Endothelial cell (in vitro differentiated cells): Measurements from ENCODE around the gene EBLN1. TPM values are rescaled to one million over a fixed set of nuclear protein-coding genes. Genes with fewer than 3 reads are reported as not detected.

Source experiments
- DNase-seq: peaks from one replicate; pipeline ENCODE4 v3.0.0; 2021; ENCODE audit warnings: low spot score
- H3K27ac Mint-ChIP-seq: one replicate; pipeline ENCODE4 v1.8.0; 2021; ENCODE audit warnings: mixed read lengths, inconsistent platforms; ENCODE audit not compliant: unreplicated experiment
- H3K27me3 Mint-ChIP-seq: one replicate; pipeline ENCODE4 v1.8.0; 2021; ENCODE audit warnings: mild to moderate bottlenecking, moderate library complexity, mixed read lengths, inconsistent platforms; ENCODE audit not compliant: unreplicated experiment
- H3K36me3 Mint-ChIP-seq: one replicate; pipeline ENCODE4 v1.8.0; 2021; ENCODE audit warnings: mild to moderate bottlenecking, low read depth, mixed read lengths, inconsistent platforms; ENCODE audit not compliant: unreplicated experiment
- H3K4me1 Mint-ChIP-seq: one replicate; pipeline ENCODE4 v1.8.0; 2021; ENCODE audit warnings: mild to moderate bottlenecking, mixed read lengths, inconsistent platforms; ENCODE audit not compliant: unreplicated experiment
- H3K4me3 Mint-ChIP-seq: one replicate; pipeline ENCODE4 v1.8.0; 2021; ENCODE audit warnings: mild to moderate bottlenecking, mixed read lengths, inconsistent platforms; ENCODE audit not compliant: unreplicated experiment
- H3K9me3 Mint-ChIP-seq: one replicate; pipeline ENCODE4 v1.8.0; 2021; ENCODE audit warnings: mixed read lengths, inconsistent platforms; ENCODE audit not compliant: unreplicated experiment
- total RNA-seq: library from RNA; stranded (reverse); fragmentation: NEBNext Ultra II Directional; extraction: Animal tissue kit (Norgen Biotek cat#: 25700); gene quantifications from one replicate; pipeline ENCODE4 v1.2.1, GENCODE V29; 2021; ENCODE audit not compliant: unreplicated experiment
- TF ChIP-seq, protein P1 (sequence below): fragments of 200-600 bp; sonication (generic); IDR thresholded peaks from one replicate; pipeline ENCODE4 v1.5.0; 2021; ENCODE audit warnings: antibody characterized with exemption; ENCODE audit not compliant: unreplicated experiment

EBLN1 gene
- total RNA-seq, 1 donor from 2014 or later: not detected

DNA sequence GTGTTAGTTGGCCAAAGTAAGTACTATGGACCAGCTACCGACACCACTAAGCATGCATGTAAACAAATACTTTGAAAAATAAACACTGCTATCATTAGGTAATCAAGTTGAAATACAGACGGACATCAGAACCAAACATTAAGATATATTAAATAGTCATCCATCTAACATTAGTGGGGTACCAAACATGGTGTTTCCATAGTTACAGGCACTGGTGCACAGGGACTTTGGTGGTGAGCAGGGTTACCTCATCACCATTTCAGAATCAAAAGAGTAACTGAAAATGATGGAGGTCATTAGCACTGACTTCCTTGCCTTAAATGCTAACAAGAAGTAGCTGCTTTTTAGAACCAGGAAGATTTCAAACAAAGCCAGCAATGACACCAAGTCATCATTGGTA lies 23.9 kb downstream of the EBLN1 start:
- no peak for DNase-seq
- no peaks in the 10 kb centered on the region for H3K27me3 Mint-ChIP-seq

DNA sequence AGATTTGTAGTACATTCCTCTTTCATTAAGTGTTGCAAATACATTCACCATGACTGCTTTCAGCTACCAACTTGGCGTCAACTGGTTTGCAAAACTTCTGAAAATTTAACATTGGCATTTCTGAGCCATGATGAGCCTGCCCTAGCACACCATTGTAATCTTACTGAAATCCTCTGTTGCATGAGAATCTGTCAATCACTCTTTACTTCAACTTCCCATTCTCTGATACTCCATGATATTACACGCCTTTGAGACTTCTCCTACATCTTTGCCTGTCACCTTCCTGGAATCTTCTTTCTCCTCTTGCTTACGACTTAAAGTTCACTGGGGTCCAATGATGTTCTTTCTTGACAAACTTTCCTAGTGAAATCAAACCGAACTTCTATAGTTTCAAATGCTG lies 32.2 kb downstream of the EBLN1 start:
- Mint-ChIP-seq H3K4me3 (no peak overlapping the region), H3K27me3 (no peaks in the 10 kb centered on the region), H3K4me1 (no peaks in the 10 kb centered on the region), H3K36me3 (no peaks in the 10 kb centered on the region), H3K27ac (no peak overlapping the region), H3K9me3 (no peaks in the 10 kb centered on the region)
- no peak for DNase-seq
- TF ChIP-seq, protein P1, sequence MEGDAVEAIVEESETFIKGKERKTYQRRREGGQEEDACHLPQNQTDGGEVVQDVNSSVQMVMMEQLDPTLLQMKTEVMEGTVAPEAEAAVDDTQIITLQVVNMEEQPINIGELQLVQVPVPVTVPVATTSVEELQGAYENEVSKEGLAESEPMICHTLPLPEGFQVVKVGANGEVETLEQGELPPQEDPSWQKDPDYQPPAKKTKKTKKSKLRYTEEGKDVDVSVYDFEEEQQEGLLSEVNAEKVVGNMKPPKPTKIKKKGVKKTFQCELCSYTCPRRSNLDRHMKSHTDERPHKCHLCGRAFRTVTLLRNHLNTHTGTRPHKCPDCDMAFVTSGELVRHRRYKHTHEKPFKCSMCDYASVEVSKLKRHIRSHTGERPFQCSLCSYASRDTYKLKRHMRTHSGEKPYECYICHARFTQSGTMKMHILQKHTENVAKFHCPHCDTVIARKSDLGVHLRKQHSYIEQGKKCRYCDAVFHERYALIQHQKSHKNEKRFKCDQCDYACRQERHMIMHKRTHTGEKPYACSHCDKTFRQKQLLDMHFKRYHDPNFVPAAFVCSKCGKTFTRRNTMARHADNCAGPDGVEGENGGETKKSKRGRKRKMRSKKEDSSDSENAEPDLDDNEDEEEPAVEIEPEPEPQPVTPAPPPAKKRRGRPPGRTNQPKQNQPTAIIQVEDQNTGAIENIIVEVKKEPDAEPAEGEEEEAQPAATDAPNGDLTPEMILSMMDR: no peak

More for the DNA sequence above, 23.9 kb downstream of the EBLN1 start:
- H3K4me3 Mint-ChIP-seq: no peak overlapping the region
- H3K36me3 Mint-ChIP-seq: no peaks in the 10 kb centered on the region
- no peaks in the 10 kb centered on the region for H3K9me3 Mint-ChIP-seq
- no peaks in the 10 kb centered on the region for H3K4me1 Mint-ChIP-seq
- no peak overlapping the region for H3K27ac Mint-ChIP-seq
- TF ChIP-seq, protein P1: no peak

DNA sequence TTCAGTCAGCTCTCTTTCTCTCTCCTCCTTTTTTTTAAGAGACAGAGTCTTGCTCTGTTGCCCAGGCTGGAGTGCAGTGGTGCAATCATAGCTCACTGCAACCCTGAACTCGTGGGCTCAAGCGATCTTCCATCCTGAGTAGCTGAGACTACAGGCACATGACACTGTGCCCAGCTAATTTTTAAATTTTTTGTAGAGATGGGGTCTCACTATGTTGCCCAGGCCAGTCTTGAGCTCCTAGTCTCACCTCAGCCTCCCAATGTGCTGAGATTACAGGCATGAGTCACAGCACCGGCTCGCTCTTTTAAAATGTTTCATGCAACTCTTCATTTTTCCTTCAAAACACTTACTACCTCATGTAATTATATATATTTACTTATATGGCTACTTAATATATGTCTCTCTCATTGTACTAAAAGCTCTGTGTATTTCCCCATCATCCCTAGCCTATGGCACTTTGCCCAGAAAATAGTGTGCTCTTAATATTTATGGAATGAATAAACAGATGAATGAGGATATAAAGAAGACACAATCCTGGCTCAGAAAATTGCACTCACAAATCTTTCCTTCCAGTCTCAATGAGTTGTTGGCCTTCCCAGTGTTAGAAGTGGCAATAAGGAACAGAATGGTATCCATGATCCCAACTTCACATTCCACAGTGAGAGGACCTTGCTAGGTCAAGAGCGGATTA lies 33.9 kb downstream of the EBLN1 start:
- H3K27me3 Mint-ChIP-seq: no peaks in the 10 kb centered on the region
- no peaks in the 10 kb centered on the region for H3K4me1 Mint-ChIP-seq
- no peaks in the 10 kb centered on the region for H3K36me3 Mint-ChIP-seq
- H3K4me3 Mint-ChIP-seq: no peak overlapping the region
- H3K9me3 Mint-ChIP-seq: no peaks in the 10 kb centered on the region
- no peak overlapping the region for H3K27ac Mint-ChIP-seq
- no peak for DNase-seq
- TF ChIP-seq, protein P1: no peak

DNA sequence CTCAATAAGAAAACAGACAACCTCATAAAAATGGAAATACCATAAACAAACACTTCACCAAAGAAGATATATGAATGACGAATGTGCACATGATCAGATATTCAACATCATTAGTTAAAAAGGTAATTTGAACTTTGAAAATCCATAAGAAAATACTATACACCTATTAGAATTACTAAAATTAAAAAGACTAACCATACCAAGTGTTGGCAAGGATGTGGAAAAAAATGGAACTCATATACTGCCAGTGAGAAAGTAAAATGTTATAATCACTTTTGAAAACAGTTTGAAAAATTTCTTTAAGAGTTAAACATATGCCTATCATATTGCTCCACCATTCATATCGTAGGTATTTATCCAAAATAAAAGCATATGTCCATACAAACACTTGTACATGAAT lies 37.1 kb downstream of the EBLN1 start:
- H3K36me3 Mint-ChIP-seq: no peaks in the 10 kb centered on the region
- TF ChIP-seq, protein P1: no peak

DNA sequence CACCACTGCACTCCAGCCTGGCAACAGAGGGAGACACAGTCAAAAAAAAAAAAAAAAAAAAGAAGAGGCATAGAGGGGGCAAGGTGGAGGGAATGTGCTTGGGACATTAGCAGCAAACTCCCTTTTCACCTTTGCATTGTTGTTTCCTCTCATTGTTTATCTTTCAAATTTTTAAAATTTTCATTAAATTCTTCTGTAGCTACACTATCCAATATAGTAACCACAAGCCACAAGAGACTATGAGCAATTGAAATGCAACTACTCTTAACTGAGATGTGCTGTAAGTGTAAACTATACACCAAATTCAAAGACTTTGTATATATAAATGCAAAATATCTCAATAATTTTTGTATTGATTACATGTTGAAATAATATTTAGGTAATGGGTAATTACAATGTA lies 43.4 kb downstream of the EBLN1 start:
- Mint-ChIP-seq H3K27ac (no peak overlapping the region), H3K27me3 (no peaks in the 10 kb centered on the region), H3K9me3 (no peaks in the 10 kb centered on the region), H3K4me1 (no peaks in the 10 kb centered on the region), H3K4me3 (no peak overlapping the region), H3K36me3 (no peaks in the 10 kb centered on the region)
- TF ChIP-seq, protein P1: no peak
- DNase-seq: no peak

More for the DNA sequence above, 37.1 kb downstream of the EBLN1 start:
- no peak overlapping the region for H3K4me3 Mint-ChIP-seq
- no peaks in the 10 kb centered on the region for H3K27me3 Mint-ChIP-seq
- no peak for DNase-seq
- no peaks in the 10 kb centered on the region for H3K4me1 Mint-ChIP-seq
- H3K9me3 Mint-ChIP-seq: no peaks in the 10 kb centered on the region
- no peak overlapping the region for H3K27ac Mint-ChIP-seq
